B cell (primary cell): ENCODE data around the gene USP21. TPM values are rescaled to one million over a fixed set of nuclear protein-coding genes. Genes with fewer than 3 reads are reported as not detected.
A peak's percentile ranks its signal among the peaks of the same experiment; 100 is the strongest.

Experiments used
- ATAC-seq: fragments of 200-7000 bp; cut with Tn5 transposase; one replicate; pipeline ENCODE4 v1.10.0; 2021; ENCODE audit warnings: low read depth, mild to moderate bottlenecking, moderate number of reproducible peaks, moderate library complexity
- CTCF ChIA-PET: fragments of 350-600 bp; sonication (Branson Sonifier 250); formaldehyde crosslinking; loops from one replicate; lab custom pipeline; 2021; ENCODE audit warnings: antibody characterized with exemption, inconsistent platforms; lab: Charles Lee
- POLR2A ChIA-PET: fragments of 350-600 bp; sonication (Branson Sonifier 250); formaldehyde crosslinking; loops from one replicate; lab custom pipeline; 2021; ENCODE audit warnings: antibody characterized with exemption; lab: Charles Lee
- DNase-seq: peaks from one replicate; pipeline ENCODE4 v3.0.0; 2013
- H2AFZ ChIP-seq: 2 replicates; pipeline ENCODE4 v1.6.1; 2012; ENCODE audit warnings: mild to moderate bottlenecking, low read depth, low read length; ENCODE audit not compliant: insufficient read depth, poor library complexity, severe bottlenecking
- H3K27ac ChIP-seq, 2 donors: 1 replicate in 1 of 2; 2 replicates in 1 of 2; pipeline ENCODE4 v1.5.1; 2012 to 2013; ENCODE audit warnings: low read length in 2 of 2, mild to moderate bottlenecking in 2 of 2, moderate library complexity in 1 of 2
- H3K27me3 ChIP-seq, 4 experiments: fragments of 200-600 bp in 1 of 4; sonication (generic) in 1 of 4; replicated peaks in 1 of 4; 1 replicate in 2 of 4; 2 replicates in 2 of 4; pipeline versions ENCODE4 v1.6.1 to v1.7.0; 2013 to 2016; ENCODE audit warnings: low read length in 3 of 4, mild to moderate bottlenecking in 2 of 4, mixed read lengths in 1 of 4, moderate library complexity in 1 of 4; ENCODE audit not compliant: insufficient read depth in 4 of 4, control insufficient read depth in 3 of 4; ENCODE audit errors: control extremely low read depth in 1 of 4
- H3K36me3 ChIP-seq, 2 experiments: replicated peaks in 1 of 2; 1 replicate in 1 of 2; 2 replicates in 1 of 2; pipeline versions ENCODE4 v1.6.1 to v1.7.1; 2013; ENCODE audit warnings: low read length in 1 of 2; ENCODE audit not compliant: insufficient read depth in 2 of 2, control insufficient read depth in 1 of 2; ENCODE audit errors: control extremely low read depth in 1 of 2, extremely low read depth in 1 of 2
- H3K4me1 ChIP-seq, 2 donors: fragments of 200-600 bp in 1 of 2; sonication (generic) in 1 of 2; 1 replicate in 1 of 2; 2 replicates in 1 of 2; pipeline versions ENCODE4 v1.5.1 to v1.6.1; 2013 to 2017; ENCODE audit warnings: low read length in 2 of 2; ENCODE audit not compliant: control insufficient read depth in 2 of 2, insufficient read depth in 2 of 2
- H3K4me2 ChIP-seq: replicated peaks from 2 replicates; pipeline ENCODE3; 2012; ENCODE audit warnings: mild to moderate bottlenecking, low read depth, low read length; ENCODE audit not compliant: poor library complexity, severe bottlenecking
- H3K4me3 ChIP-seq, 5 experiments: fragments of 200-600 bp in 1 of 5; sonication (generic) in 1 of 5; 1 replicate in 3 of 5; 2 replicates in 2 of 5; pipeline versions ENCODE4 v1.5.1 to v1.7.0; 2011 to 2016; ENCODE audit warnings: low read length in 4 of 5, mild to moderate bottlenecking in 4 of 5, low read depth in 2 of 5, control low read depth in 1 of 5, moderate library complexity in 1 of 5; ENCODE audit not compliant: insufficient read depth in 1 of 5; ENCODE audit errors: control extremely low read depth in 1 of 5, extremely low read depth in 1 of 5
- H3K79me2 ChIP-seq: fragments of 200-600 bp; sonication (generic); one replicate; pipeline ENCODE4 v1.6.0; 2016; ENCODE audit warnings: low read length; ENCODE audit not compliant: control insufficient read depth, insufficient read depth
- H3K9ac ChIP-seq: fragments of 200-600 bp; sonication (generic); 2 replicates; pipeline ENCODE4 v1.6.1; 2017; ENCODE audit warnings: mild to moderate bottlenecking, low read length, moderate library complexity
- H3K9me3 ChIP-seq, 3 donors: one replicate each; pipeline versions ENCODE4 v1.6.1 to v1.7.1; 2013; ENCODE audit warnings: low read length in 2 of 3; ENCODE audit not compliant: control insufficient read depth in 2 of 3, insufficient read depth in 1 of 3; ENCODE audit errors: control extremely low read depth in 1 of 3
- H4K20me1 ChIP-seq: 2 replicates; pipeline ENCODE4 v1.6.0; 2012; ENCODE audit warnings: mild to moderate bottlenecking, low read length; ENCODE audit not compliant: insufficient read depth, control insufficient read depth, poor library complexity, severe bottlenecking
- H3K27ac Mint-ChIP-seq: one replicate; pipeline ENCODE4 v1.8.0; 2021; ENCODE audit warnings: mixed read lengths
- H3K27me3 Mint-ChIP-seq: one replicate; pipeline ENCODE4 v1.8.0; 2021; ENCODE audit warnings: mixed read lengths
- H3K4me1 Mint-ChIP-seq: one replicate; pipeline ENCODE4 v1.8.0; 2021; ENCODE audit warnings: mixed read lengths
- H3K4me3 Mint-ChIP-seq: one replicate; pipeline ENCODE4 v1.8.0; 2021; ENCODE audit warnings: mixed read lengths
- H3K9me3 Mint-ChIP-seq: one replicate; pipeline ENCODE4 v1.8.0; 2022; ENCODE audit warnings: mixed read lengths; ENCODE audit not compliant: insufficient read depth
- EZH2 ChIP-seq: IDR thresholded peaks from 2 replicates; pipeline ENCODE4 v1.6.1; 2012; ENCODE audit warnings: borderline replicate concordance, low read depth, mild to moderate bottlenecking, moderate library complexity, low read length; ENCODE audit not compliant: insufficient read depth, poor library complexity, severe bottlenecking
- WGBS: methylation state at CpG from one replicate; pipeline ENCODE4 v1.1.5; 2013; ENCODE audit warnings: missing lambda C conversion rate; ENCODE audit not compliant: insufficient coverage; 5-methylcytosine and 5-hydroxymethylcytosine counted together
- intact Hi-C: fragments of 100-400 bp; cut with micrococcal nuclease; formaldehyde crosslinking; loops from one replicate; pipeline ENCODE4 v1.10.0; 2022
- polyA plus RNA-seq: library from polyadenylated mRNA; depleted of rRNA; stranded (reverse); fragments of >200 nt; gene quantifications from 2 replicates; pipeline ENCODE4 v1.2.3, GENCODE V29; 2012
- total RNA-seq, 2 donors: library from RNA; stranded (reverse); fragments of 120-200 nt in 1 of 2; gene quantifications; 1 replicate in 1 of 2; 2 replicates in 1 of 2; pipeline versions ENCODE4 v1.2.3 to v1.2.4, GENCODE V29; 2013 to 2022
- TF ChIP-seq, protein P1 (sequence below): fragments of 200-600 bp; IDR thresholded peaks from one replicate; pipeline ENCODE4 v1.8.0; 2022; ENCODE audit warnings: antibody characterized with exemption, mild to moderate bottlenecking

The USP21 gene
- total and polyA plus RNA-seq, 2 donors (not counting 1 experiment from before 2014, with no cell fraction given) = 53.3 to 81.6 TPM

GRCh38 chr1:161209790-161210409 is 50.6 kb downstream of the USP21 start:
- peak; percentile 99 for ATAC-seq
- Histone ChIP-seq H3K9ac (no peak overlapping the region), H3K79me2 (peaks cover 13% of the 10 kb centered on the region), H3K4me2 (no peak overlapping the region), H3K27ac (no peak overlapping the region), H2AFZ (no peak overlapping the region), H3K4me3 (no peak overlapping the region), H3K4me1 (peaks cover under 1% of the 10 kb centered on the region in 2 donors), H3K27me3 (peaks cover 0 to under 1% (median under 1%) of the 10 kb centered on the region in 4 experiments), H3K36me3 (peaks cover 8 to 82% of the 10 kb centered on the region in 2 experiments), H4K20me1 (peaks cover 23% of the 10 kb centered on the region), H3K9me3 (no peaks in the 10 kb centered on the region)
- CTCF ChIA-PET = interaction anchor here (0.6 to 3.2 kb wide), 12 partner anchors 10 to 180 kb away, joined by 3 to 33 read pairs (median 6); partner anchors contain the start of genes APOA2, PPOX and TOMM40L
- Mint-ChIP-seq H3K4me3 (no peak overlapping the region), H3K27ac (no peak overlapping the region), H3K27me3 (peaks cover 4% of the 10 kb centered on the region), H3K9me3 (no peaks in the 10 kb centered on the region), H3K4me1 (peaks cover 3% of the 10 kb centered on the region)
- 61% methylated on average over 10 of the region's 11 CpGs for WGBS
- no peak for TF ChIP-seq EZH2
- TF ChIP-seq, protein P1, sequence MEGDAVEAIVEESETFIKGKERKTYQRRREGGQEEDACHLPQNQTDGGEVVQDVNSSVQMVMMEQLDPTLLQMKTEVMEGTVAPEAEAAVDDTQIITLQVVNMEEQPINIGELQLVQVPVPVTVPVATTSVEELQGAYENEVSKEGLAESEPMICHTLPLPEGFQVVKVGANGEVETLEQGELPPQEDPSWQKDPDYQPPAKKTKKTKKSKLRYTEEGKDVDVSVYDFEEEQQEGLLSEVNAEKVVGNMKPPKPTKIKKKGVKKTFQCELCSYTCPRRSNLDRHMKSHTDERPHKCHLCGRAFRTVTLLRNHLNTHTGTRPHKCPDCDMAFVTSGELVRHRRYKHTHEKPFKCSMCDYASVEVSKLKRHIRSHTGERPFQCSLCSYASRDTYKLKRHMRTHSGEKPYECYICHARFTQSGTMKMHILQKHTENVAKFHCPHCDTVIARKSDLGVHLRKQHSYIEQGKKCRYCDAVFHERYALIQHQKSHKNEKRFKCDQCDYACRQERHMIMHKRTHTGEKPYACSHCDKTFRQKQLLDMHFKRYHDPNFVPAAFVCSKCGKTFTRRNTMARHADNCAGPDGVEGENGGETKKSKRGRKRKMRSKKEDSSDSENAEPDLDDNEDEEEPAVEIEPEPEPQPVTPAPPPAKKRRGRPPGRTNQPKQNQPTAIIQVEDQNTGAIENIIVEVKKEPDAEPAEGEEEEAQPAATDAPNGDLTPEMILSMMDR = peak; percentile 74
- peak; percentile 81 for DNase-seq
- POLR2A ChIA-PET = interaction anchor here (0.6 kb wide), 1 partner anchor 171 kb away, joined by 4 read pairs; no protein-coding TSS in a partner anchor
- intact Hi-C loops = loop anchor here (1.0 kb wide), 1 partner anchor 172 kb away; no protein-coding TSS in a partner anchor

DNA sequence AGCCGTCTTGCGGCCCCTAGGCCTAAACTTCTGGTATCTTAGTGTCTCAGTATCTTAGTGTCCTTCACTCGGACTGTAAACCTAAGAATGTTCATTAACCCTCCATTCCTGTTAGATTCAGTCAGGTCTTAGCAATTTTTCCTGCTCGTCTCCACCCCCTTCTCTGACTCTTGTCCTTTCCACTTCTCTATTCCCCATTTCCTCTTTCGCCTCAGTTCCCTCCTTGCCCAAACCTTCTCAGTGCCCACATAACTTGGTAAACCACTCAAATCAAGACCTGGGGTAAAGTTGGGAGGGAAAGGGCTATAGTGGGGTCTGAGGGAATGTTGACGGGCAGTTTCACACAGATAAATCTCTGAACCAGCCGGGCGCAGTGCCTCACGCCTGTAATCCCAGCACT is 55.1 kb downstream of the USP21 start:
- peaks cover 4% of the 10 kb centered on the region for H4K20me1 ChIP-seq
- no peak overlapping the region for H3K27ac ChIP-seq
- no peak overlapping the region for H3K4me3 ChIP-seq
- Mint-ChIP-seq H3K27ac (no peak overlapping the region), H3K4me3 (no peak overlapping the region), H3K4me1 (peaks cover 27% of the 10 kb centered on the region), H3K27me3 (peaks cover 12% of the 10 kb centered on the region), H3K9me3 (no peaks in the 10 kb centered on the region)
- H3K79me2 ChIP-seq = no peaks in the 10 kb centered on the region
- no peak overlapping the region for H3K4me2 ChIP-seq
- ATAC-seq (no peak), DNase-seq (no peak)
- CTCF ChIA-PET = interaction anchor here (3.4 kb wide), 1 partner anchor 12 kb away, joined by 19 read pairs; the partner anchor contains the start of gene TOMM40L
- POLR2A ChIA-PET = interaction anchor here (0.7 kb wide), 2 partner anchors 10 to 512 kb away, joined by 5 to 7 read pairs; no protein-coding TSS in a partner anchor
- peaks cover 8 to 52% of the 10 kb centered on the region in 2 experiments for H3K36me3 ChIP-seq
- H3K9ac ChIP-seq = no peak overlapping the region
- TF ChIP-seq, protein P1 = no peak
- TF ChIP-seq EZH2 = no peak
- H2AFZ ChIP-seq = no peak overlapping the region
- intact Hi-C loops = no loop called here
- 96% methylated on average over 4 of the region's 9 CpGs for WGBS
- peaks cover 15 to 26% of the 10 kb centered on the region in 2 donors for H3K4me1 ChIP-seq
- peaks cover 0 to 12% (median 5%) of the 10 kb centered on the region in 4 experiments for H3K27me3 ChIP-seq
- no peaks in the 10 kb centered on the region for H3K9me3 ChIP-seq
